ENCODE results near the gene RGP1.

The RGP1 gene

GRCh38 chr9:35759795-35760194 is 10.7 kb downstream of the RGP1 start:
- TF ChIP-seq ZNF274 (IDR thresholded peaks at IDR 0.05; ENCODE audit: low read depth, low read length), result no peak
- H3K4me3 ChIP-seq (ENCODE audit: low read length), result no peak overlapping the region

- no peak overlapping the region for H3K4me3 ChIP-seq (ENCODE audit: low read length)
- no peak for TF ChIP-seq ZNF274 (IDR thresholded peaks at IDR 0.05; ENCODE audit: low read depth, low read length)
These were observed 11.6 kb downstream of the RGP1 start for GRCh38 chr9:35760651-35761050.

GRCh38 chr9:35763181-35763580 is 14.1 kb downstream of the RGP1 start:
- H3K4me3 ChIP-seq (ENCODE audit: low read length), result no peak overlapping the region
- no peak for TF ChIP-seq ZNF274 (IDR thresholded peaks at IDR 0.05; ENCODE audit: low read depth, low read length)

- no peak for TF ChIP-seq ZNF274 (IDR thresholded peaks at IDR 0.05; ENCODE audit: low read depth, low read length)
- no peak overlapping the region for H3K4me3 ChIP-seq (ENCODE audit: low read length)
These were observed 14.7 kb downstream of the RGP1 start for GRCh38 chr9:35763803-35764202.

GRCh38 chr9:35766997-35767396 is 17.9 kb downstream of the RGP1 start:
- H3K4me3 ChIP-seq (ENCODE audit: low read length), result no peak overlapping the region
- no peak for TF ChIP-seq ZNF274 (IDR thresholded peaks at IDR 0.05; ENCODE audit: low read depth, low read length)

GRCh38 chr9:35767458-35767857 is 18.4 kb downstream of the RGP1 start:
- TF ChIP-seq ZNF274 (IDR thresholded peaks at IDR 0.05; ENCODE audit: low read depth, low read length), result no peak
- H3K4me3 ChIP-seq (ENCODE audit: low read length), result no peak overlapping the region

GRCh38 chr9:35769763-35770162 is 20.7 kb downstream of the RGP1 start:
- TF ChIP-seq ZNF274 (IDR thresholded peaks at IDR 0.05; ENCODE audit: low read depth, low read length), result no peak
- H3K4me3 ChIP-seq (ENCODE audit: low read length), result no peak overlapping the region

- no peak overlapping the region for H3K4me3 ChIP-seq (ENCODE audit: low read length)
- no peak for TF ChIP-seq ZNF274 (IDR thresholded peaks at IDR 0.05; ENCODE audit: low read depth, low read length)
These were observed 22.0 kb downstream of the RGP1 start for GRCh38 chr9:35771075-35771433.

GRCh38 chr9:35771534-35771933 is 22.4 kb downstream of the RGP1 start:
- no peak for TF ChIP-seq ZNF274 (IDR thresholded peaks at IDR 0.05; ENCODE audit: low read depth, low read length)
- H3K4me3 ChIP-seq (ENCODE audit: low read length), result no peak overlapping the region

GRCh38 chr9:35771943-35772342 is 22.9 kb downstream of the RGP1 start:
- H3K4me3 ChIP-seq (ENCODE audit: low read length), result no peak overlapping the region
- no peak for TF ChIP-seq ZNF274 (IDR thresholded peaks at IDR 0.05; ENCODE audit: low read depth, low read length)

GRCh38 chr9:35774907-35775635 is 26.0 kb downstream of the RGP1 start:
- no peak overlapping the region for H3K4me3 ChIP-seq (ENCODE audit: low read length)
- TF ChIP-seq ZNF274 (IDR thresholded peaks at IDR 0.05; ENCODE audit: low read depth, low read length), result no peak

GRCh38 chr9:35776018-35776417 is 26.9 kb downstream of the RGP1 start:
- no peak overlapping the region for H3K4me3 ChIP-seq (ENCODE audit: low read length)
- TF ChIP-seq ZNF274 (IDR thresholded peaks at IDR 0.05; ENCODE audit: low read depth, low read length), result no peak

- TF ChIP-seq ZNF274 (IDR thresholded peaks at IDR 0.05; ENCODE audit: low read depth, low read length), result no peak
These were observed 29.4 kb downstream of the RGP1 start for GRCh38 chr9:35778496-35778895.

GRCh38 chr9:35781066-35781465 is 32.0 kb downstream of the RGP1 start:
- no peak for TF ChIP-seq ZNF274 (IDR thresholded peaks at IDR 0.05; ENCODE audit: low read depth, low read length)
- H3K4me3 ChIP-seq (ENCODE audit: low read length), result no peak overlapping the region

More at GRCh38 chr9:35778496-35778895, 29.4 kb downstream of the RGP1 start:
- no peak overlapping the region for H3K4me3 ChIP-seq (ENCODE audit: low read length)

- no peak for TF ChIP-seq ZNF274 (IDR thresholded peaks at IDR 0.05; ENCODE audit: low read depth, low read length)
- no peak overlapping the region for H3K4me3 ChIP-seq (ENCODE audit: low read length)
These were observed 34.3 kb downstream of the RGP1 start for GRCh38 chr9:35783418-35783817.

- no peak for TF ChIP-seq ZNF274 (IDR thresholded peaks at IDR 0.05; ENCODE audit: low read depth, low read length)
- H3K4me3 ChIP-seq (ENCODE audit: low read length), result no peak overlapping the region
These were observed 40.5 kb downstream of the RGP1 start for GRCh38 chr9:35789541-35789940.
